Choroid plexus epithelial cell (primary cell): ENCODE data around the gene SPOCK1.

Experiments
- DNase-seq: peaks from one replicate; pipeline ENCODE4 v3.0.0-alpha.2; 2010; ENCODE audit warnings: low read depth
- H3K4me3 ChIP-seq: 2 replicates; pipeline ENCODE4 v1.5.1; 2011; ENCODE audit warnings: low read depth, mild to moderate bottlenecking, control low read depth, low read length, moderate library complexity
- CTCF ChIP-seq: conservative IDR thresholded peaks from 2 replicates; pipeline ENCODE4 v1.5.1; 2011; ENCODE audit warnings: low read depth, mild to moderate bottlenecking, control low read depth, inconsistent platforms, low read length, moderate library complexity

SPOCK1 gene

DNA sequence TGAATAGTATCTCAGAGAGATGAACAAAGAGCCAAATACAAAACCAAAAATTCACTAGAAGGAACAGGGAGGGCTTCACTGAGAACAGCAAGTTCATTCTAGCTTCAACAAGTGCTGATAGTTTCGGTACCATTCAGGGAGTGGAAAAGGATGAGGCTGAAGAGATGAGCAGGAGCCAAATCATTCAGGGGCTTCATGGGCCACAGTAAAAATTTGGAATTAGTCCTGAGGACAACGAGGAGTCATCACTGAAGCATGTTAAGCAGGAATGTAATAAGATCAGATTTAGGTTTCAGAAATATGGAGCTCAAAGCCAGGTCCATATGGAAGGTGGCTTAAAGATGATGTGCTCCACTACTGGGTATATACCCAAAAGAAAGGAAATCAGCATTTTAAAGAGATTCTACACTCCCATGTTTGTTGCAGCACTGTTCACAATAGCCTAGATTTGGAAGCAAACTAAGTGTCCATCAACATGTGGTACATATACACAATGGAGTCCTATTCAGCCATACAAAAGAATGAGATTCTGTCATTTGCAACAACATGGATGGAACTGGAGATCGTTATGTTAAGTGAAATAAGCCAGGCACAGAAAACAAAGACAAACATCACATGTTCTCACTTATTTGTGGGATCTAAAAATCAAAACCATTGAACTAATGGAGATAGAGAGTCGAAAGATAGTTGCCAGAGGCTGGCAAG is 36.2 kb downstream of the SPOCK1 start:
- no peak for DNase-seq
- TF ChIP-seq CTCF = no peak

DNA sequence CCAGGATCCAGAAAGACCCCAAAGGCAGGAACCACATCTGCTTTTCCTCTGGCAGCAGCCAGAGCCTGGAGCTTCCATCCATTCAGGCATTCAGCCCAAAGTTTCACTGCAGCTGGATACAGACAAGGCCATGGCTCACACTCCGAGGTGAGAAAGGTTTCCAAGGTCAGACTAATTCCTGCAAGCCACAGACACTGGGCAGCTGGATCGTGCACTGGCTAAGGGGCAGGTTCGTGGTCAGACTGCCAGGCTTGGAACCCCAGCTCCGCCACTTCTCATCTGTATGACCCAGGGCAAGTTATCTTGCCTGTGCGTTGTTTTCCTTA is 36.9 kb downstream of the SPOCK1 start:
- H3K4me3 ChIP-seq = no peak overlapping the region
- no peak for DNase-seq
- no peak for TF ChIP-seq CTCF

More for the DNA sequence above, 36.2 kb downstream of the SPOCK1 start:
- H3K4me3 ChIP-seq = no peak overlapping the region

DNA sequence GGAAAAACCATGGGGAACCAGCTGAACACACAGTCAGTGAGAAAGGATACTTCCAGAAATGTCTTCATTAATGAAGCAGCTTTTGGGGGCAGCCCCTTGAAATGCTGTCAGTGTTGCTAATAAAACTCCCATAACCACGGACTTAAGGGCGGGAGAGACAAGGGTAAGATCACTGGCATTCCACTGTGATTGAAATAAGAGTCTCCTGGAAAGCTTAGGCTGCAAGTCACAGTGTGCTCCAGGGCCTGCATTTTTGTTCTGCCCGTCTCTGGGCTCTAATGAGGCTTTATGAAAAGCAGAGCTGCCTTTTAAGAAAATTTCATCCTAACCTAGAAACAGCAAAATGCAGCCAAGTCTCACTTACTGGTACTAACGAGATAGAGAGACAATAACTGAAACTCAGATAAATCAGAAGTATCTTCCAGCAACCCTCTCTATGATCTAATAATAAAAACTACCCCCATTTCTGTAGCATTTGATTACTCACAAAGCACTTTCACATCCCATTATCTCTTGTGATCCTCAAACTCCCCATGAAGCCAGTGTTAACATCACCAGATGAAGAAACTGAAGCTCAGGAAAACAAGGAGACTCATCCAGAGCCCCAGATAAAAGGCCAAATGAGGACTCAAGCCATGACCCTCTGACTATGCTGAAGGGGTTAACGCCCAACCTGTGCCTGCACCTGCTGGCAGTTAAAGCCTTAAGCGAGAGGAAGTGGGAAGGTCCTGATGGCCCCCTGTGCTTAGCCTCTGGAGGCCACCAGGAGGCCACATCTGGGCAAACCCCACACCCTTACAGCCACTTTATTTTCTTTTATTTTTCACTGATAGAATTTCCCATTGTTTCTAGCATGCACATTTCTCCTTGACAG is 37.5 kb downstream of the SPOCK1 start:
- no peak for DNase-seq
- no peak for TF ChIP-seq CTCF
- no peak overlapping the region for H3K4me3 ChIP-seq

- H3K4me3 ChIP-seq = no peak overlapping the region
- TF ChIP-seq CTCF = no peak
- DNase-seq = no peak
Measured at GRCh38 chr5:137454671-137455070, 44.5 kb downstream of the SPOCK1 start.

GRCh38 chr5:137453483-137454080 is 45.5 kb downstream of the SPOCK1 start:
- no peak overlapping the region for H3K4me3 ChIP-seq
- no peak for TF ChIP-seq CTCF
- peak; percentile 59 for DNase-seq

GRCh38 chr5:137450759-137451158 is 48.4 kb downstream of the SPOCK1 start:
- no peak overlapping the region for H3K4me3 ChIP-seq
- TF ChIP-seq CTCF = no peak

More at GRCh38 chr5:137450759-137451158, 48.4 kb downstream of the SPOCK1 start:
- DNase-seq = no peak
